Breast epithelium (tissue), 4 donors: ENCODE data around the gene DNAH9. TPM values are rescaled to one million over a fixed set of nuclear protein-coding genes. Genes with fewer than 3 reads are reported as not detected.

Experiments used
- DNase-seq, 2 donors: peaks; one replicate each; pipeline ENCODE4 v3.0.0-alpha.2; 2019; ENCODE audit warnings: low spot score in 2 of 2
- H3K27ac ChIP-seq, 2 donors: fragments of 200-600 bp; sonication (generic) in 1 of 2; one replicate each; pipeline ENCODE4 v1.5.1; 2016 to 2019; ENCODE audit warnings: mild to moderate bottlenecking in 1 of 2
- H3K27me3 ChIP-seq, 2 donors: fragments of 200-600 bp; sonication (generic) in 1 of 2; one replicate each; pipeline versions ENCODE4 v1.5.1 to v1.6.0; 2017 to 2019; ENCODE audit warnings: control low read depth in 1 of 2, mild to moderate bottlenecking in 1 of 2
- H3K36me3 ChIP-seq: fragments of 200-600 bp; one replicate; pipeline ENCODE4 v1.5.1; 2019
- H3K4me1 ChIP-seq, 2 donors: fragments of 200-600 bp; sonication (generic); one replicate each; pipeline ENCODE4 v1.5.1; 2016 to 2019; ENCODE audit warnings: control low read depth in 1 of 2
- H3K4me3 ChIP-seq, 3 donors: fragments of 200-600 bp; sonication (generic); 1 replicate in 2 of 3; 2 replicates in 1 of 3; pipeline ENCODE4 v1.5.1; 2016 to 2019; ENCODE audit warnings: mild to moderate bottlenecking in 3 of 3, moderate library complexity in 2 of 3
- H3K9me3 ChIP-seq, 2 donors: fragments of 200-600 bp; sonication (generic) in 1 of 2; one replicate each; pipeline ENCODE4 v1.5.1; 2016 to 2019; ENCODE audit warnings: control low read depth in 1 of 2
- POLR2A ChIP-seq: fragments of 450-650 bp; IDR thresholded peaks from one replicate; pipeline ENCODE4 v1.6.1; 2016; ENCODE audit warnings: antibody characterized with exemption, mild to moderate bottlenecking, moderate library complexity
- POLR2AphosphoS5 ChIP-seq, 3 donors: sonication (generic); formaldehyde crosslinking; IDR thresholded peaks; one replicate each; pipeline ENCODE4 v1.6.1; 2017; ENCODE audit warnings: antibody characterized with exemption in 3 of 3
- intact Hi-C: fragments of 100-400 bp; cut with DNase I; formaldehyde crosslinking; loops from one replicate; pipeline ENCODE4 v1.15.1; 2023; ENCODE audit warnings: low total_unique reads
- total RNA-seq, 3 donors: library from RNA; depleted of rRNA; stranded (reverse); fragments of >200 nt; gene quantifications; one replicate each; pipeline ENCODE4 v1.1.0, GENCODE V29; 2016
- TF ChIP-seq, protein P1 (sequence below), 3 donors: fragments of 450-650 bp; IDR thresholded peaks; one replicate each; pipeline ENCODE4 v1.5.1; 2016 to 2017; ENCODE audit warnings: antibody characterized with exemption in 3 of 3, mild to moderate bottlenecking in 3 of 3, moderate library complexity in 3 of 3

The DNAH9 gene
- total RNA-seq, 3 donors from 2014 or later: 0.66 to 3.5 (median 1.2) TPM

DNA sequence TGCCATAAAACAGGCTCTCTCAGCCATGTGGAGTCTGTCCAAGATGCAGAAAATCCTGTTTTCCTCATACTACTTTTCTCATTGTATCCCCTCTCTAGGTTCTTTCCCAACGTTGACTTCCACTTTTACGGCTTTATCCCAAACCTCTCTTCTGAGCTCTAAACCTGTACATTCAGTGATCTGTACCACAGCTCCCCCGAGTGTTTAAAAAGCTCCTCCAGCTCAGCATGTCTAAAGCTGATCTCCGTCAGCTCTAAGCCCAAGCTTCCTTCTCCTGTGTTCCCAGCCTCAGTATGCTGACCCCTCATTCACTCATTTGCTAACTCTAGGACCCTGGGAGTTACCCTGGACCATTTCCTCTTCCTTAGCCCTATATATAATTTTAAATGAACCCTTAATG lies 144.6 kb downstream of the DNAH9 start:
- TF ChIP-seq, protein P1, sequence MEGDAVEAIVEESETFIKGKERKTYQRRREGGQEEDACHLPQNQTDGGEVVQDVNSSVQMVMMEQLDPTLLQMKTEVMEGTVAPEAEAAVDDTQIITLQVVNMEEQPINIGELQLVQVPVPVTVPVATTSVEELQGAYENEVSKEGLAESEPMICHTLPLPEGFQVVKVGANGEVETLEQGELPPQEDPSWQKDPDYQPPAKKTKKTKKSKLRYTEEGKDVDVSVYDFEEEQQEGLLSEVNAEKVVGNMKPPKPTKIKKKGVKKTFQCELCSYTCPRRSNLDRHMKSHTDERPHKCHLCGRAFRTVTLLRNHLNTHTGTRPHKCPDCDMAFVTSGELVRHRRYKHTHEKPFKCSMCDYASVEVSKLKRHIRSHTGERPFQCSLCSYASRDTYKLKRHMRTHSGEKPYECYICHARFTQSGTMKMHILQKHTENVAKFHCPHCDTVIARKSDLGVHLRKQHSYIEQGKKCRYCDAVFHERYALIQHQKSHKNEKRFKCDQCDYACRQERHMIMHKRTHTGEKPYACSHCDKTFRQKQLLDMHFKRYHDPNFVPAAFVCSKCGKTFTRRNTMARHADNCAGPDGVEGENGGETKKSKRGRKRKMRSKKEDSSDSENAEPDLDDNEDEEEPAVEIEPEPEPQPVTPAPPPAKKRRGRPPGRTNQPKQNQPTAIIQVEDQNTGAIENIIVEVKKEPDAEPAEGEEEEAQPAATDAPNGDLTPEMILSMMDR (IDR thresholded peaks at IDR 0.05): no peak
- no peak for TF ChIP-seq POLR2AphosphoS5 (IDR thresholded peaks at IDR 0.05)
- TF ChIP-seq POLR2A: no peak
- no peak overlapping the region for H3K27ac ChIP-seq
- DNase-seq: no peak
- no peaks in the 10 kb centered on the region for H3K27me3 ChIP-seq
- no peak overlapping the region for H3K4me3 ChIP-seq
- H3K36me3 ChIP-seq: no peaks in the 10 kb centered on the region
- H3K9me3 ChIP-seq: peaks cover 5 to 9% of the 10 kb centered on the region in 2 donors
- intact Hi-C loops: no loop called here
- H3K4me1 ChIP-seq: no peaks in the 10 kb centered on the region

GRCh38 chr17:11744696-11745095 lies 146.4 kb downstream of the DNAH9 start:
- Histone ChIP-seq H3K4me1 (no peaks in the 10 kb centered on the region), H3K9me3 (peaks cover 5 to 9% of the 10 kb centered on the region in 2 donors), H3K27ac (no peak overlapping the region), H3K27me3 (no peaks in the 10 kb centered on the region), H3K4me3 (no peak overlapping the region), H3K36me3 (no peaks in the 10 kb centered on the region)
- TF ChIP-seq, protein P1 (IDR thresholded peaks at IDR 0.05): no peak
- no peak for TF ChIP-seq POLR2A
- TF ChIP-seq POLR2AphosphoS5 (IDR thresholded peaks at IDR 0.05): no peak
- intact Hi-C loops: loop anchor here (2.0 kb wide), 1 partner anchor 46 kb away; no protein-coding TSS in a partner anchor
- no peak for DNase-seq

DNA sequence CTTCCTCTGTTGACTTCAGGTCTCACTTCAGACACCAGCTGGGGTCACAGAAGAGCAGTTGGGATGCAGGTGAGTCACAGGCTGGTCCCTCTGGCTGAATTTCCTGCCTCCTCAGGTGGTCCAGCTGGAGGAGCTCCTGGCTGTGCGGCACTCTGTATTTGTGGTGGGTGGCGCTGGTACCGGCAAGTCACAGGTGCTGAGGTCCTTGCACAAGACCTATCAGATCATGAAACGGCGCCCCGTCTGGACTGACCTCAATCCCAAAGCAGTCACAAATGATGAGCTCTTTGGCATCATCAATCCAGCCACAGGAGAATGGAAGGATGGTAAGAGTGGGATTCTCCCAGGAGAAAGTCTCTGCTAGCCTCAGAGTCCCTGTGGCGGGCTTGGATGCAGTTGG lies 149.2 kb downstream of the DNAH9 start:
- no peaks in the 10 kb centered on the region for H3K27me3 ChIP-seq
- no peak overlapping the region for H3K27ac ChIP-seq
- H3K4me1 ChIP-seq: no peaks in the 10 kb centered on the region
- no peak overlapping the region for H3K4me3 ChIP-seq
- TF ChIP-seq POLR2A: no peak
- TF ChIP-seq, protein P1 (IDR thresholded peaks at IDR 0.05): no peak
- no peaks in the 10 kb centered on the region for H3K36me3 ChIP-seq
- intact Hi-C loops: no loop called here
- no peak for DNase-seq
- H3K9me3 ChIP-seq: peaks cover 5 to 9% of the 10 kb centered on the region in 2 donors

DNA sequence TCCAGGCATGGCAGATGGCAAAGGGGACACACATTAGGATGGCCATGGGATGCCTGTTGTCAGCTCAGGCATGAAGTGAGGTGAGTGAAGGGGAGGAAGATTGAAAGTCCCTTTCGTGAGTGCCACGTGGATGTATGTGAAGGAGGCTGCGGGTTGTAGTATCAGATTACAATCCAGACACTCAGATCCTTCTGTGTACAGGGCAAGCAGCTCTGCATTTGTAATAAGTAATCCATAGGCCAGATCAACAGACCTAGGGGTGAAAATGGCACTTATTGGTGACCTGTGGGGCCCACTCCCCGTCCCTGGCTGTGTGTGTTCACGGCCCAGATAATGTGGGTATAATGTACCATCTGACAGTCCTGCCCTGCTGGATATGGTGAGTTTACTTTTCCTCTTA lies 159.5 kb downstream of the DNAH9 start:
- H3K9me3 ChIP-seq: peaks cover 0 to 9% of the 10 kb centered on the region in 2 donors

DNA sequence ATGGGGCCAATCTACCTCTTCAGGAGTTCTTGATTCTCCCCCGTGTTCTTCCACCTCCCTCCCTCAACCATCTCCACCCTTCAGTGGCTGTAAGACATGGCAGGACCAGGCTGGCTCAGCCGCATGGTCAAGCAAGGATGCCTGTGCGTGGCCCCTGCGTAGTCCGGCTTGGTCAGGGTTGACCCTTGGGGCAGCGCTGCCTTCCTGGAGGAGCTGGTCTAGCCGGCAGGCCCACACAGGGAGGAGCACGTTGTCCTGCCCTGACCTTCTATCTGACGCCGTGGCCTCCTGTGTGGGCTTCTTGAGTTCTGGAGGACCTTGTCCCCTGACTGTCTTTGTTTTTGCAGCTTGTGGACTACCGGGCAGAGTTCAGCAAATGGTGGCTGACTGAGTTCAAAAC lies 169.8 kb downstream of the DNAH9 start:
- no peaks in the 10 kb centered on the region for H3K4me1 ChIP-seq
- TF ChIP-seq, protein P1 (IDR thresholded peaks at IDR 0.05): no peak
- no peaks in the 10 kb centered on the region for H3K27me3 ChIP-seq
- H3K4me3 ChIP-seq: no peak overlapping the region
- H3K9me3 ChIP-seq: no peaks in the 10 kb centered on the region
- H3K36me3 ChIP-seq: no peaks in the 10 kb centered on the region
- DNase-seq: no peak
- H3K27ac ChIP-seq: no peak overlapping the region
- intact Hi-C loops: no loop called here

More for the DNA sequence above, 159.5 kb downstream of the DNAH9 start:
- Histone ChIP-seq H3K4me3 (no peak overlapping the region), H3K36me3 (no peaks in the 10 kb centered on the region), H3K4me1 (no peaks in the 10 kb centered on the region), H3K27ac (no peak overlapping the region), H3K27me3 (no peaks in the 10 kb centered on the region)
- DNase-seq: no peak
- TF ChIP-seq, protein P1 (IDR thresholded peaks at IDR 0.05): no peak
- TF ChIP-seq POLR2A (no peak), POLR2AphosphoS5 (IDR thresholded peaks at IDR 0.05) (no peak)
- intact Hi-C loops: no loop called here
